Esophagus mucosa (tissue), 1 donor: ENCODE results near the gene DIAPH3. TPM values are rescaled to one million over a fixed set of nuclear protein-coding genes. Genes with fewer than 3 reads are reported as not detected.

ENCODE experiments used
- ATAC-seq: fragments of 200-7000 bp; cut with Tn5 transposase; one replicate; pipeline ENCODE4 v1.9.1; 2020
- total RNA-seq: library from RNA; stranded (reverse); gene quantifications from one replicate; pipeline ENCODE4 v1.2.4, GENCODE V29; 2023
- donor health status: DM: yes; HTN: yes; CAD: no.

The DIAPH3 gene
- total RNA-seq, 1 donor from 2014 or later, result 5.7 TPM

DNA sequence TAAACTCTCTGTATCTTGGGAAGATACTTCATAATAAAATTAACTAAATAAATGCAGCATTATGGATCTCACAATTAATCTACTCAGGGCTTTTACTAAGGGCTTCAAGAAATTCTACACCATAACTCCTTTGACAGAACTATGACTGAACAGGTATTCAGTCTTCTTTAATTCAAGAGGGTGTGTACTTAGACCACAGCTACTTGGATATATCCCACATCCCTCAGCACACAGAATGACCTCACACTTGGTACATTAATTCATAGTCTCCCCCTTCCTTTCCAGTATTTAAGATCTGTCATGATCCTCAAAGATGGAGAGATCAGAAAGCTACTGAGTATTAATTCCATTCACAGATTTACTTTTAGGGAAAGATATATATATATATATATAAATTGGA is 11.6 kb downstream of the DIAPH3 start:
- no peak for ATAC-seq

DNA sequence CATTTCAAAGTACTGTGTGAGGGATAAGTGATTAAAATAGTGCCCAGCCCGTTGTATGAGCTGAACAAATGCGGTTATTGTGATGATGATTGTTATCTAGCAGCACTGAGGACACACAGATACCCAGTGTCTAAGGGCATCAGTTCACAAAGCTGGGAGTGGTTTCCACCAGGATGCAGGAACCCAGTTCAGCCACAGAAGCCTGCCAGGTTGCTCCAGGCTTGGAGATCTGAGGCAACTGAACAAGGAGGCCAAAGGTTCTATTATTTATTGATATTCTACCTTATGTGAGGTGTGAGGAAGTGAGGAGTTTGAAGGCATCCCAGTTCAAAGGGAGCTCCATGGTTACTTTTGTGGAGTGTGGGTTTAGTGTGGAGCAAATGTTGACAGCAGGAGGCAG is 13.2 kb downstream of the DIAPH3 start:
- no peak for ATAC-seq

DNA sequence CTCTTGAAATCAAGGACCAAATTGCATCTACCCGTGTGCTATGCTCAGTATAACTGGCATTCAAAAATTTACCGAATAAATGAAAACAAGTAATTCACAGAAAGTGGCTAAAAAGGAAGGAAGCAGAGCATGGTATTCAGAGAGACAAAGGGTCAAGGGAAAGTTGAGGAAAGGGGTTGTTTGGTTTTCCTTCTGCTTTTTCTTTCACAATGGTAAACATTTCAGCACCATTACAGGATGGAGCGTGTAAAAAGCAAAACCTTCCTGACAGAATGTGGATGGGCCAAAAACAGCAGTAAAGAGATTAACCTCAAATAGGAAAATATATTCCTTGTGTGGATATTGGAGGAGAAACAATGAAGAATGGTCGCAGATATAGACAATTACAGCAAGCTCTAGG is 14.8 kb downstream of the DIAPH3 start:
- ATAC-seq, result no peak

DNA sequence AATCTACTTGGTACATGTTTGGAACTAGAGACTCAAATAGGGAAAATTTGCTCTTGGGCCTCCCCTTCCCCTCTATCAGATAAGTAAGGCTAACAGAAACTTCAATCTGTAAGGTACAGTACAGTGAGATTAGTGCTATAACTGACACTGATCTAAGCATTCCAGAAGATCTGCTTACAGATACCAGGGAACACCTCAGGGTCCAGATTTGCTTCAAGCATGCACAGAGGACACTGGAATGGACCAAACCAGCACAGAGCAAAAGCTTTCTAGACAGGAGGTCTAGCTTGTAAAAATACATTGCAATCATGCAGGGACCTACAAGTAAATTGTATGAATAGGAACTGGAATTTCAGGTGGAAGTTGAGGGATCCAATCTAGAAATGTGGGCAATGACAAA is 16.4 kb downstream of the DIAPH3 start:
- ATAC-seq, result no peak

DNA sequence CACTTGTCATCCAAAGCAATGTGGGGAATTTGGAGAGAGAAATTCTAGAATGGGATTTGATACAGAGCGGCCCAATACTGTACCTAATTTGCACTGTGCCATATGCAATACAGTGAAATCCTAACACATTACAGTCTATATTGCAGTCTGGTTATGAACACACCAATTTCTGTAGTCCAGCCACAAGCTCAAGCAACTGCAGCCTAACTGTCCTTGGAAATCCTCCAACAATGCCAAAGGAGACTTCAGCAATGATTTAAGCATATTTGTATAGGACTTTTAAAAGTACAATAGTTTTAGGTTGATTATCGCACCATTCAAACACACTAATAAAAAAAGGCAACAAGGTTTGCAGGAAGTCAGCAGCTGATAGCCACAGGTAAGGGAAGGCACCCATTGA is 17.3 kb downstream of the DIAPH3 start:
- ATAC-seq, result no peak

DNA sequence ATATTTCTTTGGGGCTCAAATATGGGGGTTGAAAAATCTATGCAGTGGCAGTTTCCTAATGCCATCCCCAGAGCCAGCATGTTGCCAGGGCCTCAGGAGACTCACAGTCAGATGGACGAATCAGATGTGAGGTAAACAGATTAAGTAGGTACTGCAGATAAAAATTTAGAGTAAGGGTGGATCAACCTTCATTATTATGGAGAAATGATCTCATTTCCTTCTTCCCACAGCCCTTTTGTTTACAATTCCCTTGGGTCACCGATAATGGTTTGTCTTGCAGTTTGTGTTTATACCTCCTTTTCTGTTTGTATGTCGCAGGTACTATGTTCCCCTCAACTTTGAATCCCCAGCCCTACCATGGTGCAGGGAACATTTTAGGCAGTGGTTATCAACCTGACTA is 20.0 kb downstream of the DIAPH3 start:
- no peak for ATAC-seq

DNA sequence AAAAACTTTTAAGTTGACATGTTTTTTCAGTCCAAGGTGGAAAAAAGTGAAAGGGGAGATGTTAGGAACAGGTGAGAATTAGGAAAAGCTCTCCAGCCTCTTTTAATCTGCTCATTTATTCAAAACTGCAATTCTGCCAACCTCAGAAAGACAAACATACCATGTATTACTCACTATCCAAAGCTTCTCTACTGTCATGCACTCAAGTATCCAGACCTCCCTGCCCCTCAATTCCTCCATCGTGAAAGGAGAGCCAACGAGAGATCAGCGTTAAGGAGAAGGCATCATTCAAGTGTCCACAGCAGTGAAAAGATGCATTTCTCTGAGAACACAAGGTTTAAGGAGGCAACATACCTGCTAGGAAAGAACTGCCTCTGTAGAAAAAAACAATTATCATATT is 24.5 kb downstream of the DIAPH3 start:
- ATAC-seq, result no peak

DNA sequence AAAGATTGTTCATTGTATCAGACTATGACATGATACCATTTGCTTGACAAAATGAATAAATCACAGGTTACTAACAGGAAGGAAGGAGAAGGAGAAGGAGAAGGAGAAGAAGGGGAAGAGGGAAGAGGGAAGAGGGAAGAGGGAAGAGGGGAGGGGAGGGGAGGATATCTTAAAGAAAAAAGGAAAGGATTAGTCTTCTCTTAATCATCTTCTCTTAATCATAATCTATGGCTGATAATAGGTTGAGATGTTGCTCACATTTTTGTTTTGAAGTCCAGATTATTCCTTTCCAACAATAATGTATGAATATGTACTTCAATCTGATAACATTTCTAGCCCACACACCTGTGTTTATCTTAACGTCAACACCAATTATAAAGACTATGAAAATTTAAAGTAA is 25.1 kb downstream of the DIAPH3 start:
- ATAC-seq, result no peak

DNA sequence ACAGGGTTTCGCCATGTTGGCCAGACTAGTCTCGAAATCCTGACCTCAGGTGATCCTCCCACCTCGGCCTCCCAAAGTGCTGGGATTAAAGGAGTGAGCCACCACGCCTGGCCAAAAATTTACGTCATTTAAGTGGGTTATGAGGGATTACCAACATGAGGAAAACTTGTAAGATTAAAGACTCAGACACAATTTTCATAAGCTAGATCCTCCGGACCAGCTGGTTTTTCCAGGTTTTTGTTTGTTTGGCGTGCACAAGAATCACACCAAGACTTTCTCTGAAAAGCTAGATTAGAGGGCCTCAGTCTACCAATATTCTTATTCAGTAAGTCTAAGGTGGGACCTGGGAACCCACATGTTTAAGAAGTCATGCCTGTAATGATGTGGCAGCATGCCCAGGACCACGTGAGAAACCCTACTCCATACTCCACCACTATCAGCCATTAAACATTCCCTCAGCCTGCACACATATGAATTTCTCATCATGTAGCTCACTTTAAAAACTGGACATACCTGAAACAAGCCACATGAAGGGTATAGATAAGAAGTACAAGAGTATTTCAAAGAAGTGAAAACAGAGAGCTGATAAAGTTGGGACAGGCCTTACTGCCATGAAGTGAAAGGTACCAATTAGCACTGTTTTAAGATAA is 25.7 kb downstream of the DIAPH3 start:
- ATAC-seq, result no peak

DNA sequence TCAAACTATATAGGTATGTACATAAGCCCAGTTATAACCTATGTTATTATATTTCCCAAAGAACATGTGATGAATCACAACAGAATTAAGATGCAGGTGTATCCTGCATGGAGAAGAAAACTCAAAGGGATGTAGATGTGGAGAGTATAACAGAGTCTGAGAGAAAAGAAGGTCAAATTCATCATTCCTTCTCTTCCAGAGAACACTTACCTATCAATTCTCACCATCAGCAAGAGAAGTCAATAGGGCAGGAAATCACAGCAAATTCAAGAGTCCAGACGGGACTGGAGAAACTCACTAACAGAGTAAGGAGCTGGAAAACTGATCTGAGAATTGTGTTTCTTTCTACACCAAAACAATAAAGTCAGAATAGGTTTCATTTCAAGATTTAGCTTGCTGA is 28.4 kb downstream of the DIAPH3 start:
- ATAC-seq, result no peak

DNA sequence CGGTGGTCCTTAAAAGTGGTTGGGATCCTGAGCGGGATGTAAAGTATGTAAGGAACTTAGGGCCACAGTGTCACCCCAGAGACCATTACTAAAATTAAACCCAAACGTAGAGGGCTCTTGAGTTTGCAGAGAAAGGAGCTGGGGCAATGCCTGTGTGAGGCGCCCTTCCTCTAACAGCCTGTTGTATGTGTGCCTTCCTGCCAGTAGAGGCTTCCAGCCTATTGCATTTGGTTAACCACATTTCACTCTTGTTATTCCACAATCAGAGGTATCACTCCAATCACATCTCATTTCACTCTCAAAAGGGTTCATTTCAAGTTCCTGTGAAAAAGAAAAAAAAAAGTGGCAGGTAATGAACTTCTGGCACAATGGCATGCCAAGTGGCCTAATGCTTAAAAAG is 29.4 kb downstream of the DIAPH3 start:
- no peak for ATAC-seq

DNA sequence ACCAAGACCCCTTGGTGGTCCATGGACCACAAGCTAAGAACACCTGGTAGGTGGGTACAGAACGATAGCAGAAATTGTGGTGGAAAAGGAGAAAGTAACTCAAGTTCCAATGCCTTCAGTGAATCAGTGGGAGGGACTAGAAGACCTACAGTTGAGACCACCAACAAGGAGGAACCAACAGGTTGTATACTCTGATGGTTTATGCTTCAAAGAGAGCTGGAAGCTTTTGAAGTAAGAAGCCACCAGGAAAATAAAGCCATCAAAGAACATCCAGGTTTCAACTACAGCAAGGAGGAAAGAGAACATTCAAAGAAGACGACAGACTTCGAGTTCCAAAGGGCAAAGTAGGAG is 42.4 kb downstream of the DIAPH3 start:
- ATAC-seq, result no peak

DNA sequence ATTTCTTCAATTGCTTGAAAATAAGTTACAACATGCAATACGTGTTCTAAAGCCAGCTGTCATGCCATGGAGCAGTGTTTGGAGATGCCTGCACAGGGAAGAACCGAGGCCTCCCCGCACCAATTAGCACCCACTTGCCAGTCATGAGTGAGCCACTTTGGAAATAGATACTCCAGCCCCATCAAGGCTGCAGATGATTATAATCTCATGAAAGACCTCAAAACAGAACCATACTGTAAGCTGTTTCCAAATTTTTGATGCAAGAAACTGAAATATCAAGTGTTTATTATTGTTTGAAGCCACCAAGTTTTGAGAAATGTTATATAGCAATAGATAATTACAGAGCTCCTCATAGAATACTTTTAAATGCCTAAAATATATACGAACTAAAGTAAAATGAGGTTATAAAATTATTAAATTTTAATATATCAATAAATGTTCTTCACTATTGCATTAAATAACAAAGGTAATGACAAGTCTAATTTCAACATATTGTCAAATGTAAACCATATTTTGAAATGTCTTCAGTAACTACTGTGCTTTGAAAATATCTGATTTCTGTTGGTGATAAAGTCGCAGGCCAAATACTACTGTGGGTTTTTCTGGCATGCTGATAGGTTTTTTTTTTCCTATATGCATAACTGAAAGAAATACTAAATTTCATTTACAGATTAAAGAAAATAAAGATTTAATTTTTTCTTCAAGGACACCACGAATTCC is 43.0 kb downstream of the DIAPH3 start:
- ATAC-seq, result no peak

DNA sequence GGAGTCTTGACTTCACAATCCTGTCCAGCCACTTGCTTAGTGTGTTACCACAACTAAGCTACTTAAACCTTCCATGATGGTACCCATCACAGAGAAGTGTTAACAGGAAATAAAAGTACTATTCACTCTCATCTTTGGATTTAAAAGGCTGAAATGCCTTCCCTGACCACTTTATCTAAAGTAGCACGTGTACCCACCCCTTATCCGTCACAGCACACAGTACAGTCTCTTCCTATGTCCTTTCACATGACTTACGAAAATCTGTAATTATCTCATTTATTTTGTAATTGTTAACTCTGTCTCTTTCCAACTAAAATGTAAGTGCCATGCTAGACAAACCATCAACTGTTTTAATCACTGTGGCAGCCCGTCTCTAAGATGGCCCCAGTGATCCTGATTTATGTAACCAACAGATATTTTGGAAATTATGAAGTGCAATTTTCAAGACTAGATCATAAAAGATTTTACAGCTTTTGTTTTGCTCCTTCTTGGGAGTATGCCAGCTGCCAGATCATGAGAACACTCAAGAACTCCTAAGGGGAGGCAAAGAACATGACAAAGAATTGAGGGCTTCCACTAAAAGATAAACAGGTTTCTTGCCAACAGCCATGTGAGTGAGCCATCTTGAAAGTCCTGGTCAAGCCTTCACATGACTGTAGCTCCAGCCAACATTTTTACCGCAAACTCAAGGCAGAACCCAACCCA is 44.9 kb downstream of the DIAPH3 start:
- ATAC-seq, result no peak

DNA sequence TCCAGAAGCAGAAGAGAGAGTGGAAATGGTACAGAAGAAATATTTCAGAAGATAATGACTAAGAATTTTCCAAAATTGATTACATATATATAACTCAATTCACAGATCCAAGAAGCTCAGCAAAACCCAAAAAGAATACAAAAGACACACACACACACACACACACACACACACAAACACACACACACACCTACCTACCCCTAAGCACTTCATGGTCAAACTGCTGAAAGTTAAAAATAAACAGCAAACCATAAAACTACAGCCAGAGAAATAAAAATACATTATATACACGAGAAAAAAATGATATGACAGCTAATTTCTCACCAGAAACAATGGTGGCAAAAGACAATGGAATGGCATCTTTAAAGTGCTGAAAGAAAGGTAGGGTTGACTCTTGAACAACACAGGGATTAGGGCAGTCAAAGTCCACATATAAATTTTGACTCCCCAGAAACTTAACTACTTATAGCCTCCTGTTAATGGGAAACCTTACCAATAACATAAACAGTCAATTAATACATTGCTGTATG is 49.2 kb downstream of the DIAPH3 start:
- no peak for ATAC-seq

DNA sequence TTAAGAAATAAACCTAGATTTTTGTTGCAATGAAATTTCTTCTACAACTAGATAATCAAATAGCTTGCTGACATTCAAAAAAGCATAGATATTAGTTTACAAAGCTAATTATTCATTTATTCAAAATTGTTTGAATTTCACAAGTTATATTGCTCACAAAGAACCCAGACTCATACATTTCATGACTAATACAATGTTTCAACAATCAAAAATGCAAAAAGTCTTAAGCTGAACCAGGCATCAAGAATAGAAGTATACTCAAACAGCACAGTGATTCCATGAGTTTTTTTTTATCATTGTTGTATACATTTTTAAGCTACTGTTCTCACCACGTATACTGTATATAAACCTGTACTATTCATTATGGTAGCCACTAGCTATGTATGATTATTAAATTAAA is 51.0 kb downstream of the DIAPH3 start:
- no peak for ATAC-seq

DNA sequence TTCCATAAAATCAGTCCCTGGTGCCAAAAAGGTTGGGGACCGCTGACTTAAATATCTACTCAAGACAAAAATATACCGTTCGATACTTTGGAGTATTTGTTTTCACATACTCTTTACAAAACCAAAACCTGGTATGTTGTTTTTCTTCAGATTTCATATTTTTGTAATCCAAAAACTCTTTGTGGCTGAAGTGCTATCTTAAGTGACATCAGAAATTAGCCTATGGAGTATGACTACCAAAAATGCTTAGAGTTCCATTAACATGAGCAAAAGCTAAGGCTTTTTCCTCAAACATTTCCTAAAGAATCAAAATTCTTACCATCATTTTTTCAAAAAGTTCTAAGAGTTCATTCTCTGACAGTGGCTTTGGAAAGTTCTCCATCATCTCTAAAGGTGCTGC is 52.0 kb downstream of the DIAPH3 start:
- ATAC-seq, result no peak

DNA sequence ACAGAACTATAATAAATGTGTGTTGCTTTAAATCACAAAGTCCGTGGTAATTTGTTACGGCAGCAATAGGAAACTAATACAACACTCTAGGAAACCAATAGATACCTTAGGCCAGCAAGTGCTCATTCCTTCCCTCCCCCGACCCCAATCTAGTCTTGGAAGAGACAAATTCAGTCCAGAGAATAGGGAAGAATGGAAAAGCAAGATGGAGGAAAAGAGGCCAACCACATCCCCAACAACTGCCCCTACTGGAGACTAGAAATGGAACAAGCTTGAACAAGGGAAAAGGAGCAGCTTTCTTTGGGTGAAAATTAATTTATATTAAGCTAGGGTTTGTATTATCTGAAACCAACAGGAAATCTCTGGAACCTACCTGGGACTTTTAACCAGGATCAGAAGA is 54.4 kb downstream of the DIAPH3 start:
- ATAC-seq, result no peak

DNA sequence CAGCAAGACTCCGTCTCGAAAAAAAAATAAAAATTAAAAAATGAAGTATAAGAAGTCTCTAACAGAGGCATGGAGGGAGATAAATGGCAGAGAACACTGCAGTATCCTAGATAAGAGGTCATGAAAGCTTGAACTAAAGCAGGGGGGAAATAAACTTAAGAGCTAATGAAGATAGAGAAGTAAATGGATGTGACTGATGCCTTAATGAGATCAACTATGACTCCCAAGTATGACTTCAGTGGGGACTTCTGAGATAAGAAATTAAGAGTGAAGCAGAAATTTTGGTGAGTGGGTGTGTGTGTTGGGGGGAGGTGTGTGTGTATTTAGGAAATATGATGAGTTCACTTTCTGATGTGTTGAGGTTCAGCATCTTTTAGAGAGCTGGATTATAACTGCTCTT is 55.1 kb downstream of the DIAPH3 start:
- ATAC-seq, result no peak

DNA sequence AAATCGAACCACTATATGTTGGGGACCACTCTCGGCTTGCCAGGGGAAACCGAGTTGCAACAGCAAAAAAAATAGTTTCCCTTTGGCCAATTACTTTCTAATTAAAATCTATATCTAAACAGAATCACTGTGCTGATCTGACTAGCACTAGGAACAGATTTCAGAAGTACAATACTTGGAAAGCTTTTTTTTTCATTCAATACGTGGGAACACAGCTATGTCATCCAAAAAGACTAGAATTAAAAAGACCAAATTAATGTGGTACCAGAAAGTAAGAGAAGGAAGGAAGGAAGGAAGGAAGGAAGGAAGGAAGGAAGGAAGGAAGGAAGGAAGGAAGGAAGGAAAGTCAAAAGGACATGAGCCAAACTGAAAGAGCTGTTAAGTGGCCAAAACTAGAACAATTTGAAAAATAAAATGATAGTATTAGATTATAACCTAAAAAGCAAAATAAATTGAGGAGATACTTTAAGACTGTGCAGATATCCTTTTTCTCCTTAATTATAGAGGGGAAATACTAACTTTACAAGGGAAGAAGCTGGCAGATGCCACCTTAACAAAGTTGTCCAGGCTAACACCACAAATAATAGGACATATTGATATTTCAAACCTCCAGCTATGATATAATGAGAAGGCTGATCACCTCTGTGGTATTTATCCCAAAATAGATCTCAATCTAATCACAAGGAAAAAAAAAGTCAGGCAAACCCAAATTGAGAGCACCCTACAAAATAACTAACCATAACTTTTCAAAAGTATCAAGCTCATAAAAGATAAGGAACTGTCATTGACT is 63.9 kb downstream of the DIAPH3 start:
- ATAC-seq, result no peak

DNA sequence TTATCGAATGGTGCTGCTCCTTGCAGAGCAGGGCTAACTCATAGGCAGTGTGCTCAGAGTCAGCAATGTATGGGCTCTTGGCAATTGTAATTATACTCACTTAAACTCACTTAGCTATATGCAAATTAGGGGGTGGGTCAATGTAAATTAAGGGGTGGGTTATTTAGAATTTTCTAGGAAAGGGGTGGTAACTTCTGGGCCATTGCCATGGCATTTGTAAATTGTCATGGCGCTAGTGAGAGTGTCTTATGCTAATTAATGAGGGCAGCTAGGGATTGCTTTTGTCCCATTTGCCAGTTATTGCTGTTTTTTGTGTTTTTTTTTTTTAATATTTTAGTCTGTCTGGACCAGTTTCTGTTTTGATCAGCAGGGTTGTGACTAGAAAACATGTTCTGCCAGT is 68.4 kb downstream of the DIAPH3 start:
- ATAC-seq, result no peak

DNA sequence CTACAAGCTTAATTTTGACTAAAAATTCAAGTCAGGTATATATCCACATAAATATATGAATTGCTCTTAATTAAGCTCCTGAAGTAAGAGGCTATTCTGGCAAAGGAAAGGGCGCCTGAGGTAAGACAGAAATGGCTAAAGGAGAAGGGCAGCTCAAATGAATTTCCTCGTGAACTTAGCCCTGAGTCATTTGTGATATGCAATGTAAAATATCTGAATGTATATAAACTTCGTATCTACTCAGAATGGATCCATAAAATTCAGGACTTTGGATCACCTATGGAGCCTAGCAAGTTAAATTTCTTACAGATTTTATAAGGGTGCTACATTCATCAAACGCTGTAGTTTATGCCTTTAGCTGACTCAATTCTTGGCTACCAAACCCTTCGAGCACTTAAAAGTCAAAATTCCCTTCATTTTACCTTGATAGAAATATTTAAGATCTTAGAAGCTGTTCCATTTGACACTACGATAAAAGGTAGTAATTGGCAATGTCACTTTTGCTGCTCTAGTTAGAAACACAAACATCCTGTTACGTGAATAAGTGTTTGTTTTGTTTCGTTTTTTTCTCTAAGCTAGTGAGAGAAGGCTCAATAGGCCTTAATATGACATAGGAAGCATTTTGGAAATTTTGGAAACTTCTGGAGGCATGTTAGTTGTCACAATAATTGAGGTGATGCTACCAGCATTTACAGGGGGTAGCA is 69.2 kb downstream of the DIAPH3 start:
- ATAC-seq, result no peak
